GM10847 (cell line): ENCODE measurements around the gene MCF2L2.

Experiments
- POLR2A ChIP-seq: IDR thresholded peaks from 2 replicates; pipeline ENCODE4 v1.6.1; 2011; ENCODE audit not compliant: insufficient read length; ENCODE audit errors: extremely low read depth

MCF2L2 gene

DNA sequence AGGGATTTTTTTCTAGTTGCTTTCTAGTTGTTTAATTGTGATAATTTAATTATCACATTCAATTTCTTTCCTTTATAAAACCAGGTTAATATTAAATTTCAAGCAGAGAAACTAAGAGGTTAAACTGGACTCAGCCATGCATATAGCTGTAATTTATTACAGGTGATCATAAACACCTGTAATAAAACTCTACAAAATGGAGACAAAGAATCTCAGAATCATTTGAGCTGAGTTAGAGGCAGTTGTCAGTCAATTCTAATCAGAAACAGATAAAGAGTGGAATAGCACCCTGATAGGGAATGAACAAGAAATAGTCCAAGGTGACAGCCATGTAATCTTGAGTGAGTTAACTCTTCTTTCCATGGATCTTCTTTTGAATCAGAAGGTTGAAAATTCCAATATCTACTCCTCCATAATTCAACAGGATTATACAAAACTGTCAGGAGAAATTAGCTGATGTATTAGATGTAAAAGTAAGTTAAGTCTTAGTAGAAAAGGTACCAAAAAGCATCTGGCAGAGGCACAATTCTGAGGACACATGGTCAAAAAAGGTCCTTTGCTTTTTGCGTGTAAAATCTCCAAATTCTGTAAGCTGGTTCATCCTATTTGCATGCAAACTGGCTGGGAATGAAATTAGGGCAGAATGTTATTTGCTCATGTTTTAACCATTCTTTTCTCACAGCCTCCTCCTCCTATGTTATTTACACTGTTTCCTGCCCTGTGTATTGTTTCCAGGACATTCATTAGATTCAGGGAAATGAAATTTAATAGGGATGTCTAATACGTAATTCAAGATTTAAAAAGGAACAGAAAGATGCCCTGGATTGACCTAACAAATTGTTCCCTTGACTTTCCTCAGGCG is 214.8 kb downstream of the MCF2L2 start:
- TF ChIP-seq POLR2A = no peak

DNA sequence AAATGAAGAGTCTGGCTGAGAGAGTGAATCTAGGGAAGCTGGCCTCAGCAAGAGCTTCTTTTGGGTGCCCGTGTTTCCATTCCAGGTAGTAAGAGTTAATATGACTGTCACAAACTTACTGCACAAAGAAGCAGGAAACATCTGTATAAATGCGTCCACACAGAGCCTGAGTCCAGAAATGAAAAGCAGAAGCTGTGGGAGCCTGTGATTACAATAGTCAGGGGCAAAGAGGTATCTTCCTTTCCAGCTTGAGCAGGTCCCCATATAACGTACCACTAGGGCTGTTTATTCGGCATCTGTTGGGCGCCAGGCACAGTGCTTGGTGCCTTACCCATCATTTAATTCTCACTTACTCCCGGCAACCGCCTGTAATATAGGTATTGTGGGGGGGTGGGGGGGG is 215.9 kb downstream of the MCF2L2 start:
- no peak for TF ChIP-seq POLR2A

GRCh38 chr3:183212096-183212495 is 216.3 kb downstream of the MCF2L2 start:
- TF ChIP-seq POLR2A = no peak

- no peak for TF ChIP-seq POLR2A
Measured at GRCh38 chr3:183211352-183211751, 217.1 kb downstream of the MCF2L2 start.

DNA sequence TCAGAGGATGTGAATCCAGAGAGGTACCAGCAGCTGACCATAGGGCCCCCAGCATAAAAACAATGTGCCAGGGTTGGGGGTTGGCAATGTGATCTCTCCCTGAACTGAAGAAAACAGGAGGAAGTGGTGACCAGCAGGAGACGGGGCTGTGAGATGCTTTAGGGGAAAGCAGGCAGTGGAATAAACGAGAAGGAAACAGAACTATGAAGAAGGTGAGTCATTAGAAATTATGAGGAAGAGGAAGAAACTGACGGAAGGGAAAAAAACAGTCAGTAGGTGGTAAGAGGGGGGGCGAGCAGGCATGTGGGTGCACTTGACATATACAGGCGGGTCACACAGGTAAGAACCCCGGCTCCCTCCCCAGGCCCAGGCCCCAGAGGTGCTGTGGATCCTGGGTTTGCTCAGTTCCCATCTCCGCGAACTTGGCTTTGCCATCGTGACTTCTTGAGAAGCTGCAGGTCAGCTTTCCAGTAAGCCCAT is 217.5 kb downstream of the MCF2L2 start:
- no peak for TF ChIP-seq POLR2A

- no peak for TF ChIP-seq POLR2A
Measured at GRCh38 chr3:183210341-183210740, 218.1 kb downstream of the MCF2L2 start.

DNA sequence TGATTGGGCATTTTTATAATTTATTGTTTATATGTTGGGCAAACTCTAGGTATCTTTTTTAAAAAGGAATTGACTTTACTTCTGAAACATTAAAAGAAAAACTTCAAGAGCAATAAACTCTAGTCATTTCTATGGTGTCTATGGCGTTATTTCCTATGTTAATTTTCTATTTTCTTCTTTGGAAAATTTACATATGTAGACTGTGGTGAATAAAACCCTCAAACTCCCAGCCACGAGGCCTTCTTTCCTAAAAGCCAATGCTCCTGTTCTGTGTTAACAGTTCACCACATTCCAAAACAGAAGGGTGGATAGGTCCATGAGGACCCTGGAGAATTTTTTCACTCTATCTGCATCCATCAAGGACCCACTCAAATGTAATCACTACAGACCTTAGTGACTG is 219.6 kb downstream of the MCF2L2 start:
- TF ChIP-seq POLR2A = no peak

DNA sequence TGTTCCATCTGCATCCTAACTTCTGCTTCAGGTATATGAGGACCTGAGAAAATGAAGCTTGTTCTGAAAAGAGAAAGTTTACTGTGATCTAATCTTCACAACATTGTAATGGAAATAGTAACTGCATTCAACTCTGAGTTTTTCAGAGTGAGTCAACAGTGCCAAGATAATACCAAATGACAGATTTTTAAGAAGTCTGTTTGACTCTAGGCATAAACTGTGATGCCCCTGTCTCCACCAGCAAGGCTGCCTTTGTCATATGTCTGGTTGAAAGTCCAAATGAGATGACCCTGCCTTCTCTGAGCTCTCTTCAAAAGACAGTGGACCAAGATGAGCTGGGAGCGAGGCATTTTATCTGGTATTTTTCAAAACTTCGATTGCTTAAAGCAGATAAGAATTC is 220.2 kb downstream of the MCF2L2 start:
- TF ChIP-seq POLR2A = no peak

- no peak for TF ChIP-seq POLR2A
Measured at GRCh38 chr3:183203670-183204069, 224.7 kb downstream of the MCF2L2 start.

- TF ChIP-seq POLR2A = no peak
Measured at GRCh38 chr3:183202004-183202722, 226.3 kb downstream of the MCF2L2 start.

- TF ChIP-seq POLR2A = no peak
Measured at GRCh38 chr3:183198939-183199338, 229.5 kb downstream of the MCF2L2 start.

GRCh38 chr3:183197734-183198133 is 230.7 kb downstream of the MCF2L2 start:
- no peak for TF ChIP-seq POLR2A

DNA sequence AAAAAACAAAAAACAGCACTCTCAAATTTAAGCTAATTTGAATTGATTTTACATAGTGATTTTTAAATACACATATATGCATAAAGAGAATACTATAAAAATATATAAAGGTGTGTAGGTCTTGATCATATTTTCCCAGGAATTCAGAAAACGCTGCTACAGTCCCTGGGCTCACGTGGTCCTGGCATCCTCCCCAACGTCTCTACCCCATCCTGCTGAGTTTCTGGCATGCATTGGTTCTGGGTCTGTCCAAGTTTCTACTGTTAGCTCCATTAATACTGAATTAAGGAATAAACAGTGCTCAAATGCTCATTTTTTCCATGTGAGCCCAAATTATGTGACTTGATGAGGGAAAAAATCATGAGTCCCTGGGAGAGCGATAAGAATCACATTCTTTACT is 233.2 kb downstream of the MCF2L2 start:
- TF ChIP-seq POLR2A = no peak

DNA sequence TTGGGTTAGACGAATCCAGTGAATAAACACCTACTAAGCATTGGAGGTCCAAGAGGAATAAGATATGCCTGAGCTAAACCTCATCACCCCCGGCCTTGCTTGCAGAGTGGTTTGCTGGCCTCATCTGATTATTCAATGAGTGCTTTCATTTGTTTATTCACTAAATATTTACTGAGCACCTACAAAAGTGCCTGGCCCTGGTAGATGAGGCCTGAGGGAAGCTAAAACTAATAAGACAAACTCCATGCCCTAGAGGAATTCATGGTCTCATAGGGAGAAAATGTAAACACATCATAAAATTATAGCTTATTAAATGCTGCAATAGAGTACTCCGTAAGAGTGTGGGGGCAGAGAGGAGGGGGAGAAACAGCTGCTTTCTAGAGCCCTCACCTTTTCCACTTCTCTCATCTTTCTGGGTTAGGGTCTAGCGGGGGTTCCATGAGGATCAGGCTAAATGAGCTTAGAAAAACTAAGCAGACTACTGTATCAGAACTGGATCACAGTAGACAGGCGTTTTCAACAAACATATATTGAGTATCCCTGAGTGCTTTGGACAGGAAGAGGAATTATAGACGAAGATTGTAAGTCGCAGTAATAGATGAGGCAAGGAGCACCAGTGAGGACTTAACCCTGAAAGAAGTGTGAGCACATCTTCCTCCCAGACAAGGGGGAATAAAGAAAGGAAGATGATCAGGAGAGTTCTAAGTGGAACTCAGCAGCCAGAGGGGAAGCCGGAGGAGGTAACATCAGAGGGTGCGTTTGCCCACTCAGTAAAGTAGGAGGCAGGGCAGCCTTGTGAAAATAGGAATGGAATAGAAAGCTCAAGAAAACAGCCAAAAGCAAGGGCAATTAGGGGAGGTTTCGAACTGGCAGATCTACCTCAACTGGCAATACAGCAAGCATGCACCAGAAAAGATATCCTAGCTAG is 234.4 kb downstream of the MCF2L2 start:
- TF ChIP-seq POLR2A = no peak

GRCh38 chr3:183192650-183193300 is 235.6 kb downstream of the MCF2L2 start:
- no peak for TF ChIP-seq POLR2A
